GM18511 (cell line): ENCODE results near the gene ASMTL.
"Not testable (repeated sequence)": the region's sequence is repeated elsewhere in the genome, so short reads cannot be mapped to it uniquely, and the experiment has no call there.

ENCODE experiments used
- ATAC-seq: cut with Tn5 transposase; IDR thresholded peaks from one replicate; pipeline ENCODE4 v1.9.1; 2021; ENCODE audit warnings: mild to moderate bottlenecking, moderate library complexity; ENCODE audit not compliant: unreplicated experiment

ASMTL gene

DNA sequence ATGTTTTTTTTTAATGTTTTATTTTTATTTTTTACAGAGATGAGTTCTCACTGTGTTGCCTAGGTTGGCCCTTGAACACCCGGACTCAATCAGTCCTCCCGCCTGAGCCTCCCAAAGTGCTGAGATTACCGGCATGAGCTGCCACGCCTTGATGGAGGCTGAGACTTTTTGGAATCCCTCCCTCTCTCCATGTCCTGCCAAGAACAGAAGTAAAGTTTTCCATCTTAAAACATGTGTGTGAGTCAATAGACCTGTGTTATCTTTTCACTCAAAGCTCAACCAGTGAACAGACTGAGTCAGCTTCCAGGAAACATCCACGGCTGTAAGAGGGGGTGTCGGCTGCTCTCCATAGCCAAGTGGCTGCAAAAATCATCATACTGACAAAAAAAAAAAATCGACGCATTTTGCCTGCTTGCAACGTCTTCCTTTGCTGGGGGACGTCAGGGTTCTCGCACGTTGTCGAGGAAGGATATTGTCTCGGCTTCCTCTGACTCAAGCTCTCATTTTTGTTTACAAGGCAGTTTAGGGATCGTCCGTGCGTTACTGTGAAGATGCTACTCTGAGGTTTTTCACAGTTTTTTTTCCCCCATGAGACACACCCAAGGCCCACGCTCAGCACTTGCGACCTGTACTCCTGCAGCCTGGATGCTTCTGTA lies 10.0 kb upstream of the ASMTL start:
- no peak for ATAC-seq

DNA sequence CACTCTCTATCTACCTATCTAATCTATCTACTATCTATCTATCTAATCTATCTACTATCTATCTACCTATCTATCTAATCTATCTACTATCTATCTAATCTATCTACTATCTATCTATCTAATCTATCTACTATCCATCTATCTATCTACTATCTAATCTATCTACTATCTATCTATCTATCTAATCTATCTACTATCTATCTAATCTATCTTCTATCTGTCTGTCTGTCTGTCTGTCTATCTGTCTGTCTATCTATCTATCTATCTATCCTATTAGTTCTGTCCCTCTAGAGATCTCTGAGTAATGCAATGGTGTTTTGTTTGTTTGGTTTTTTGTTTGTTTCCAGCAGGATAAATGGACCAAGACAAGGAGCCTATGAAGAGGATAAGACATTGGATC lies 9.4 kb upstream of the ASMTL start:
- no peak for ATAC-seq

DNA sequence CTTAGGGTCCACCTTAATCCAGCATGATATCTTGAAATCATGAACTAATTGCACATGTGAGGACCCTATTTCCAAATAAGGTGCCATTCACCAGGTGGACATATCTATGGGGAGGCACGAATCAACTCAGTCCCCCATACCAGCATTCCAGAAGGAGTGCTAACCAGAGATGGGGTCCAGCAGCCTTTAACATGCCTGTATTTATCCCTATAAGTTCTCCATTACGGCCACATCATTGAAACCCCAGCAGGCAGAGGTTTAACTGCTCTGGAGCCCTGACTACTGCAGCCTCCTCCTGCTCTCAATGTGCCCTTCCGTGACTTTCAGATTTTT lies 3.2 kb upstream of the ASMTL start:
- no peak for ATAC-seq

DNA sequence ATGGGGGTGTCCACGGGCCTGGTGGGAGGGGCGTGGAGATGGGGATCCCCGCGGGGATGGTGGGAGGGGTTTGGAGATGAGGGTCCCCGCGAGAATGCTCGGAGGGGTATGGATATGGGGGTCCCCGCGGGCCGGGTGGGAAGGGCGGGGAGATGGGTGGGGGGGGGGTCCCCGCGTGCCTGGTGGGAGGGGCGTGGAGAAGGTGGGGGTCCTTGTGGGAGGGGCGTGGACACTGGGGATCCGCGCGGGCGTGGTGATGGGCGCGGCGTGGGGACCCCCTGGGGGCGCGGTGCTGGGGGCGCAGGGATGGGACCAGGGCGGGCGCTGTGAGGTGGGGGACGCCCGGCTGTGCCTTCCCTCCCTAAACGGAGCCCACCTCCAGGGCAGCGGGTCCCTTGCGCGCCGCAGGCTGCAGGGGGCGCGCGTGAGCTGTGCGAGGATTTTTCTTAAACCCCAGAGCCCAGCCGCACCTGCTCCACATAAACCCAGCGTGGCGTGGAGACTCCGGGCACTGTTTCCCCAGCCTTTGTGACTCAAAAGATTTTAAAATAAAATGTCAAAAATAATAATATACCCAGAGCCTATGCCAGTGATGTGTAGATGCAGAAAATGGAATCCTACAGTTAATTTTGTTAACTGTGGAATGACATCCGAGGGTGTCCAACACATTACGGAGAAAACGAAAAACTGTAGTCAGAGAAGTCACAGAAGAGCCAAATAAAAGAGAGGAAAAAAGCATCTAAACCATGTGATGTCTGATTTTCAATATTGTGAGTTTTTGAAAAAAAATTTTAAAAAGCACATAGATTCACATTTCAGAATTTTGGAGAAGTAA lies 1.5 kb upstream of the ASMTL start:
- peak; percentile 55 for ATAC-seq

DNA sequence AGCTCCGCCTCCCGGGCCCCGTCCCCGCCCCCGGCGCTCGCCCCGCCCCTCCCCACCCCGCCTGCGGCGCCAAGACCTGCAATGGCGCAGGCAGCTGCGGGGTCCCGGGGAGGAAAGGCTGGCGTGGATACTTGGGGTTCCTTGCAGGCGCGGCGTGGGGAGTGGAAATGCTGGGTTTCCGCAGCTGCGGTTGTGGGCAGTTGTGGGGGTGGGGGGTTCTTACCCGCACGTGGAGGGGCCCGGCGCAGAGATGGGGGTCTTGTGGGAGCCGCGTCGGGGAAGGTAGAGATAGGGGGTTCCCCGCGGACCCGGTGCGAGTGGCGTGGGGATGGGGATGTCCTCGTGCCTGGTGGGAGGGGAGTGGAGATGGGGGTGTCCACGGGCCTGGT lies 680 bp upstream of the ASMTL start:
- ATAC-seq = peak; percentile 48

DNA sequence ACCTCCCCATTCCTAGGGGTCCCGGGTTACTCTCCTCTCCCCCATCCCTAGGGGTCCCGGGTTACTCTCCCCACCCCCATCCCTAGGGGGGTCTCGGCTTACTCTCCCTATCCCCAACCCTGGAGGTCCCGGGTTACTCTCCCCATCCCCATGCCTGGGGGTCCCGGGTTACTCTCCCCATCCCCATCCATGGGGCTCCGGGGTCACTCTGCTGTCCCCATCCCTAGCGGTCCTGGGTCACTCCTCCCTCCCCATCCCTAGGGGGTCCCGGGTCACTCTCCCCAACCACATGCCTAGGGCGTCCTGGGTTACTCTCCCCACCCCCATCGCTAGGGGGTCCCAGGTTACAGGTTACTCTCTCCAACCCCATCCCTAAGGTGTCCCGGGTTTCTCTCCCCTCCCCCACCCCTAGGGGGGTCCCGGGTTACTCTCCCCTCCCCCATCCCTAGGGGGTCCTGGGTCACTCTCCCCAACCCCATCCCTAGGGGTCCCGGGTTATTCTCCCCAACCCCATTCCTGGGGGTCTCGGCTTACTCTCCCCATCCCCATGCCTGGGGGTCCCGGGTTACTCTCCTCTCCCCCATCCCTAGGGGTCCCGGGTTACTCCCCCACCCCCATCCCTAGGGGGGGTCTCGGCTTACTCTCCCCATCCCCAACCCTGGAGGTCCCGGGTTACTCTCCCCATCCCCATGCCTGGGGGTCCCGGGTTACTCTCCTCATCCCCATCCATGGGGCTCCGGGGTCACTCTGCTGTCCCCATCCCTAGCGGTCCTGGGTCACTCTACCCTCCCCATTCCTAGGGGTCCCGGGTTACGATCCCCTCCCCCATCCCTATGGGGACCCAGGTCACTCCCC lies 821 bp downstream of the ASMTL start:
- no peak for ATAC-seq

DNA sequence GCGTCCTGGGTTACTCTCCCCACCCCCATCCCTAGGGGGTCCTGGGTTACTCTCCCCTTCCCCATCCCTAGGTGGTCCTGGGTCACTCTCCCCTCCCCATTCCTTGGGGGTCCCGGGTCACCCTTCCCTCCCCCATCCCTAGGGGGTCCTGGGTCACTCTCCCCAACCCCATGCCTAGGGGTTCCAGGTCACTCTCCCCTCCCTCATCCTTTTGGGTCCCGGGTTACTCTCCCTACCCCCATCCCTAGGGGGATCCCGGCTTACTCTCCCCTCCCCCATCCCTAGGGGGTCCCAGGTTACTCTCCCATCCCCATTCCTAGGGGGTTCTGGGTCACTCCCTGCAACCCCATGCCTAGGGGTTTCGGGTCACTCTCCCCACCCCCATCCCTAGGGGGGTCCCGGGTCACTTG lies 1.5 kb downstream of the ASMTL start:
- no peak for ATAC-seq

DNA sequence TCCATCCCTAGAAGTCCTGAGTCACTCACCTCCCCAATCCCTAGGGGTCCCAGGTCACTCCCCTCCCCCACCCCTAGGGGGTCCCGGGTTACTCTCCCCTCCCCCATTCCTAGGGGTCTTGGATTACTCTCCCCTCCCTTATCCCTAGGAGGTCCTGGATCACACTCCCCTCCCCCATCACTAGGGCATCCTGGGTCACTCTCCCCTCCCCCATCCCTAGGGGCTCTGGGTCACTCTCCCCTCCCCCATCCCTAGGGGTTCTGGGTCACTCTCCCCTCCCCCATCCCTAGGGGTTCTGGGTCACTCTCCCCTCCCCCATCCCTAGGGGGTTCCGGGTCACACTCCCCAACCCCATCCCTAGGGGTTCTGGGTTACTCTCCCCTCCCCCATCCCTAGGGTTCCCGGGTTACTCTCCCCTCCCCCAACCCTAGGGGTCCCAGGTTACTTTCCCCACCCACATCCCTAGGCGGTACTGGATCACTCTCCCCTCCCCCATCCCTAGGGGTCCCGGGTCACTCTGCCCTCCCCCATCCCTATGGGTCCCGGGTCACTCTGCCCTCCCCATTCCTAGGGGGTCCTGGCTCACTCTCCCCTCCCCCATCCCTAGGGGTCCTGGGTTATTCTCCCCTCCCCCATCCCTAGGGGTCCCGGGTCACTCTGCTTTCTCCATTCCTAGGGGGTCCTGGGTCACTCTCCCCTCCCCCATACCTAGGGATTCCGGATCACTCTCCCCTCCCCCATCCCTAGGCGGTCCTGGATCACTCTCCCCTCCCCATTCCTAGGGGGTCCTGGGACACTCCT lies 2.1 kb downstream of the ASMTL start:
- ATAC-seq = no peak

DNA sequence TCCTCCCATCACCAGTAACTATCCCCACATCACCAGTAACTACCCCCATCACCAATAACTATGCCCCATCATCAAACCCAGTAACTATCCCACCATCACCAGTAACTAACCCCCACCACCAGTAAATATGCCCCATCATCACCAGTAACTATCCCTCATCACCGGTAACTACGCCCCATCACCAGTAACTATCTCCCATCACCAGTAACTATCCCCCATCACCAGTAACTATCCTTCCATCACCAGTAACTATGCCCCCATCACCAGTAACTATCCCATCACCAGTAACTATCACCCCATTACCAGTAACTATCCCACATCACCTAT lies 2.9 kb downstream of the ASMTL start:
- no peak for ATAC-seq

DNA sequence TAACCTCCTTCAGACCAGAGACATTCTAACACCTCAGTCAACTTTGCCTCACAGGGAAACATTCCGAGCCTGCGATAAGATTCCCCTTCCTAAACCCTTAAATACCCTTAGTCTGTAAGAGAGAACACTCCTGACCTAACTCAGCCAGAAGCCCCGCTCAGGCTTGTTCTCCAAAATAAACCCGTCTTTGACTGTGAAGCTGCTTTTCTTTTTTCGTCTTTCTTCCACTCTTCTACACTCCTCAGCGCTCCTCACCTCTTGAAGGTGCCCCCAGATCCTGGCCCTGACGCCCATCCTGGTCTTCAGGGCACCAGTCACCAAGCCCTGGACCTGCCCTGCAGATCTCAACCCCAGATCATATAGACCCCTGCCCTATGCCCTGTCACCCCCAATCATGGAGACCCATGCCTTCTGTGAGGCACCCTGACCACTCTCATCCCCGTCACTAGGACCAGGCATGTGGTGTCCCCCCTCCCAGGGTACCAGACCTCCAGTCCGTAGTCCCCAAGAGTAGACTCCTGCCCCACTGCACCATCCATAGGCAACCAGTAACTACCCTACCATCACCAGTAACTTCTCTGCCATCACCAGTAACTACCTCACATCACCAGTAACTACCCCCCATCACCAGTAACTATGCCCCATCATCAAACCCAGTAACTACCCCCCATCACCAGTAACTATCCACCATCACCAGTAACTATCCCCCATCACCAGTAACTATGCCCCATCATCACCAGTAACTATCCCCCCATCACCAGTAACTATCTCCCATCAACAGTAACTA lies 3.5 kb downstream of the ASMTL start:
- no peak for ATAC-seq

DNA sequence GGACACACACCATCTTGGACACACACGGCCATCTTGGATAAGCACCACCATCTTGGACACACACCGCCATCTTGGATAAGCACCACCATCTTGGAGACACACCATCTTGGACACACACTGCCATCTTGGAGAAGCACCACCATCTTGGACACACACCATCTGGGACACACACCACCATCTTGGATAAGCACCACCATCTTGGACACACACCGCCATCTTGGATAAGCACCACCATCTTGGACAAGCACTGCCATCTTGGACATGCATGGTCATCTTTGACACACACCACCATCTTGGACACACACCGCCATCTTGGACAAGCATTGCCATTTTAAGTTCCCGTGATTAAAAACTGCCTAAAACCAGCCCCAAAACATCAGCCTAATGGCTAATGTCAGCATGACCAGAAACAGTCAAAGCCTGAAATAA lies 4.1 kb downstream of the ASMTL start:
- not testable (repeated sequence) for ATAC-seq

DNA sequence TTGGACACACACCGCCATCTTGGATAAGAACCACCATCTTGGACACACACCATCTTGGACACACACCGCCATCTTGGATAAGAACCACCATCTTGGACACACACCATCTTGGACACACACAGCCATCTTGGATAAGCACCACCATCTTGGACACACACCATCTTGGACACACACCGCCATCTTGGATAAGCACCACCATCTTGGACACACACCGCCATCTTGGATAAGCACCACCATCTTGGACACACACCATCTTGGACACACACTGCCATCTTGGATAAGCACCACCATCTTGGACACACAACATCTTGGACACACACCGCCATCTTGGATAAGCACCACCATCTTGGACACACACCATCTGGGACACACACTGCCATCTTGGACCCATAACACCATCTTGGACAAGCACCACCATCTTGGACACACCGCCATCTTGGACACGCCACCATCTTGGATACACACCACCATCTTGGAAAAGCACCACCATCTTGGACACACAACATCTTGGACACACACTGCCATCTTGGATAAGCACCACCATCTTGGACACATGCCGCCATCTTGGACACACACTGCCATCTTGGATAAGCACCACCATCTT lies 4.6 kb downstream of the ASMTL start:
- ATAC-seq = not testable (repeated sequence)

DNA sequence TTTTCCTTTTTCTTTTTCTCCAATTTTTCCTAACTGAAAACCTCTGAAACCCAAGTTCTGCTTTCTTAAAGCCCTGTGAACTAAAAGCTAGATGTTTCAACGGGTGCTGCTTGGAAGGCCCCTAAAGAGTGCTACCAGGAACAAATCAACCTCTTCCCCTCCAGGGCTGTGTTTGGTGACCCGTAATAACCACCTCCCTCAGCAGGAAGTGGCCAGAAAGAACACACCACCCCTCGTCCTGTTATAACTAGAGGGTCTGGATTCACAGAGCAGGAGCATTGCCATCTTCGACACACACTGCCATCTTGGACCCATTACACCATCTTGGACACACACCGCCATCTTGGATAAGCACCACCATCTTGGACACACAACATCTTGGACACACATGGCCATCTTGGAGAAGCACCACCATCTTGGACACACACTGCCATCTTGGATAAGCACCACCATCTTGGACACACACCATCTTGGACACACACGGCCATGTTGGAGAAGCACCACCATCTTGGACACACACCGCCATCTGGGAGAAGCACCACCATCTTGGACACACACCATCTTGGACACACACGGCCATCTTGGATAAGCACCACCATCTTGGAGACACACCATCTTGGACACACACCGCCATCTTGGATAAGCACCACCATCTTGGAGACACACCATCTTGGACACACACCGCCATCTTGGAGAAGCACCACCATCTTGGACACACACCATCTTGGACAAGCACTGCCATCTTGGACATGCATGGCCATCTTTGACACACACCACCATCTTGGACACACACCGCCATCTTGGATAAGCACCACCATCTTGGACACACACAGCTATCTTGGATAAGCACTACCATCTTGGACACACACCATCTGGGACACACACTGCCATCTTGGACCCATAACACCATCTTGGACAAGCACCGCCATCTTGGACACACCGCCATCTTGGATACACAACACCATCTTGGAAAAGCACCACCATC lies 5.4 kb downstream of the ASMTL start:
- ATAC-seq = peak; percentile 55

DNA sequence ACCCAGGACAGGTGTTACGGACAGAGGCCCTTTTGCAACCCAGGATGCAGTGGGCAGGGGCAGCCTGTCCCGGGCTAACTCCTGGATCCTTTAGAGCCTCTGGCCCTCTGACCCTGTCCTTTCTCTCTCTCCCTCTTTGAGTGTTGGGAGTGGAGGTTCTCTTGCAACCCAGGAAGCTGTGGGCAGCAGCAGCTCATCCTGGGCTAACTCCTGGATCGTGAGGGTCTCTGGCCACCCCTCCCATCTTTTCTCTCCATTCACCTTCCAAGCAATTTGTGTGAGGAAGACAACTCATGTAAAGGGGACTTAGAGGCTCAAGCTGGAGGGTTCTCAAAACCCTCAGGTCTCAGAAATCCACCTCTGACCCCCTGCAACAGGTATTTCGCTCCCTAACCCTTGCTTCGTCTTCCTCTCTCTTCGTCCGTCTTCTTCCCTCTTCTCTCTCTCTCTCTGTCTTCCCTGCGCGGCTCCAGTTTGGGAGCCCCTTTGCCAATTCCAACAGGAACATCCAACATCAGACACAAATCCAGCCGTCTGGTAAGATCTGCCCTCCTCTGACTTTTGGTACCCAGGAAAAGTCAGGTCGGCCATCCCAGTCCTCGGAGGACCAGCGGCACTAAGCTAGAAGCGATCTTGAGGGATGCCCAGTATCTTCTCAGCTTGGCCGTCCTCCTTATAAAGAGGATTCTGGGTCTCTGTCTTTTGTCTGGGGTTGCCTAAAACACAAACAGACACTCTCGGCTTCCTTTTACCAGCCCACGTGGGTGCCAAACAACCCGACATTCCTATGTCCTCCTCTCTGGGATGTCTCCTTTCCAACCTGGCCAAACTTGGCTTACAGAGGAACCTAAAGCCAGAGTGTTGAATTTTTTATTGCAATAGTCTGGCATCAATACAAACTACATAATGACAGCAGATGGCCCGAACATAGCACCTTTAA lies 7.9 kb downstream of the ASMTL start:
- no peak for ATAC-seq

DNA sequence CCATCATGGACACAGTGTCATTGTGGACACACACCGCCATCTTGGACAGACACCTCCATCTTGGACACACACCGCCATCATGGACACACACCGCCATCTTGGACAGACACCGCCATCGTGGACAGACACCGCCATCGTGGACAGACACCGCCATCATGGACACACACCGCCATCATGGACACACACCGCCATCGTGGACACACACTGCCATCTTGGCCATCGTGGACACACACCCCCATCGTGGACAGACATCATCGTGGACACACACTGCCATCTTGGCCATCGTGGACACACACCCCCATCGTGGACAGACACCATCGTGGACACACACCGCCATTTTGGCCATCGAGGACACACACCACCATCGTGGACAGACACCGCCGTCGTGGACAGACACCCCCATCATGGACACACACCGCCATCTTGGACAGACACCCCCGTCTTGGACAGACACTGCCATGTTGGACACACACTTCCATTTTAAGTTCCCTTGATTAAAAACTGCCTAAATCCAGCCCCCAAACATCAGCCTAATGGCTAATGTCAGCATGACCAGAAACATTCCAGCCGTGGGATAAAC lies 9.1 kb downstream of the ASMTL start:
- no peak for ATAC-seq

DNA sequence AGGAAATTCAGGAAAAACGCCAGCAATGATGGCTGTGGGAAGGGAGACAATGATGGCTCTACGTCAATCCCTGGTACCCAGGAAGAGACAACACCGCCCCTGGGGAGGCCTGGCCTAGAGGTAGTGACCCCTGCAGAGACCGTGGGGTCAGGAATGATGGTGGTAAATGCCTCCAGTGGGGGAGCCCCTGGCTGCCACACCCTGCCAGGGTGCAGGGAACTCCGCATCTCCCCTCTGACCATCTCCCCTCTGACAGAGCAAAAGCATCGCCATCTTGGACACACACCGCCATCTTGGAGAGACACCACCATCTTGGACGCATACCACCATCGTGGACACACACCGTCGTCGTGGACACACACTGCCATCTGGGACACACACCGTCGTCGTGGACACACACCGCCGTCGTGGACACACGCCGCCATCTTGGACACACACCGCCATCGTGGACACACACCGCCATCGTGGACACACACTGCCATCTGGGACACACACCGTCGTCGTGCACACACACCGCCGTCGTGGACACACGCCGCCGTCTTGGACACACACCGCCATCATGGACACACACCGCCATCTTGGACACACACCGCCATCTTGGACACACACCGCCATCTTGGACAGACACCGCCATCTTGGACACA lies 9.9 kb downstream of the ASMTL start:
- no peak for ATAC-seq
